Measurements from ENCODE around the gene HSPA5. TPM values are rescaled to one million over a fixed set of nuclear protein-coding genes. Genes with fewer than 3 reads are reported as not detected.
A peak's percentile ranks its signal among the peaks of the same experiment; 100 is the strongest.

The HSPA5 gene
- total RNA-seq, 1 experiment from 2014 or later: 288 TPM

GRCh38 chr9:125189361-125190289, 51.5 kb downstream of the HSPA5 start, which contains the start of gene PPP6C:
TSS of gene PPP6C (minus strand) at chr9:125189803. CDS start at chr9:125189718, 85 bp downstream.
- H3K4me3 Mint-ChIP-seq (ENCODE audit: unreplicated experiment): peak within 1 kb of the TSS; percentile 94
- Histone ChIP-seq H3K27me3 (replicated peaks; ENCODE audit: control insufficient read depth, insufficient read depth, low read length) (no peaks in the 10 kb centered on the region), H3K36me3 (ENCODE audit: control insufficient read depth, insufficient read depth, low read length) (no peaks in the 10 kb centered on the region), H3K9me3 (no peaks in the 10 kb centered on the region), H3K4me1 (0 out of 2 replicates have a peak, but pooled peaks cover 7% of the 10 kb centered on the region), H3K4me3 (ENCODE audit: low read depth, low read length) (peak within 1 kb of the TSS; percentile 86)
- CTCF ChIA-PET: no interaction called here
- POLR2A ChIA-PET: interaction anchor here (0.5 to 1.3 kb wide), 5 partner anchors 10 to 328 kb away, joined by 3 to 13 read pairs (median 6); partner anchors contain the start of genes HSPA5, RABEPK and RPL35
- H3K9me3 Mint-ChIP-seq (ENCODE audit: unreplicated experiment): no peaks in the 10 kb centered on the region
- DNase-seq: peak; percentile 96 to 97
- H3K36me3 Mint-ChIP-seq (ENCODE audit: insufficient read depth, unreplicated experiment): peaks cover 14% of the 10 kb centered on the region
- H3K27me3 Mint-ChIP-seq (ENCODE audit: insufficient read depth, unreplicated experiment): no peaks in the 10 kb centered on the region
- peak; percentile 38 to 83 for TF ChIP-seq CTCF (IDR thresholded peaks at IDR 0.05; ENCODE audit: insufficient read depth in 1 of 2, low read depth in 1 of 2, low read length in 1 of 2, severe bottlenecking in 1 of 2, unreplicated experiment in 1 of 2)
- no TSS peak for BruUV-seq (replicated peaks)
- intact Hi-C loops (cut with micrococcal nuclease; ENCODE audit: unreplicated experiment): loop anchor here (1.0 kb wide), 1 partner anchor 11 kb away; the partner anchor contains the start of gene RABEPK
- no peaks in the 10 kb centered on the region for H3K4me1 Mint-ChIP-seq (ENCODE audit: low read depth, unreplicated experiment)
- H3K27ac Mint-ChIP-seq (ENCODE audit: unreplicated experiment): peak within 1 kb of the TSS; percentile 95

GRCh38 chr9:125189011-125189360, 52.2 kb downstream of the HSPA5 start:
- intact Hi-C loops (cut with micrococcal nuclease; ENCODE audit: unreplicated experiment): no loop called here
- peak overlapping the region; percentile 95 for H3K27ac Mint-ChIP-seq (ENCODE audit: unreplicated experiment)
- no peaks in the 10 kb centered on the region for H3K27me3 Mint-ChIP-seq (ENCODE audit: insufficient read depth, unreplicated experiment)
- TF ChIP-seq CTCF (IDR thresholded peaks at IDR 0.05; ENCODE audit: insufficient read depth in 1 of 2, low read depth in 1 of 2, low read length in 1 of 2, severe bottlenecking in 1 of 2, unreplicated experiment in 1 of 2): no peak
- peaks cover 9% of the 10 kb centered on the region for H3K4me1 ChIP-seq
- H3K4me1 Mint-ChIP-seq (ENCODE audit: low read depth, unreplicated experiment): no peaks in the 10 kb centered on the region
- H3K27me3 ChIP-seq (replicated peaks; ENCODE audit: control insufficient read depth, insufficient read depth, low read length): no peaks in the 10 kb centered on the region
- ChIA-PET POLR2A (interaction anchor here (1.0 kb wide), 1 partner anchor 328 kb away, joined by 3 read pairs; the partner anchor contains the start of gene RPL35), CTCF (interaction anchor here (0.6 kb wide), 1 partner anchor 11 kb away, joined by 3 read pairs; no protein-coding TSS in a partner anchor)
- peak overlapping the region; percentile 86 for H3K4me3 ChIP-seq (ENCODE audit: low read depth, low read length)
- peak in 1 of 2 experiments; percentile 41 for DNase-seq
- H3K36me3 ChIP-seq (ENCODE audit: control insufficient read depth, insufficient read depth, low read length): no peaks in the 10 kb centered on the region
- TSS peak; percentile 71 for BruUV-seq (replicated peaks)
- H3K4me3 Mint-ChIP-seq (ENCODE audit: unreplicated experiment): peak overlapping the region; percentile 94
- H3K36me3 Mint-ChIP-seq (ENCODE audit: insufficient read depth, unreplicated experiment): peaks cover 20% of the 10 kb centered on the region
- no peaks in the 10 kb centered on the region for H3K9me3 Mint-ChIP-seq (ENCODE audit: unreplicated experiment)
- H3K9me3 ChIP-seq: no peaks in the 10 kb centered on the region

Other genes with a start within 250 kb of the HSPA5 start
- 10.1 and 13.0 TPM in 2 replicates for gene SCAI, start 97.8 kb downstream of the HSPA5 start, total RNA-seq (2022)
- gene PPP6C, start 51.5 kb downstream of the HSPA5 start, total RNA-seq (2022): 37.4 and 41.2 TPM in 2 replicates
- gene RABEPK, start 40.8 kb downstream of the HSPA5 start, total RNA-seq (2022): 28.1 and 28.4 TPM in 2 replicates
- gene GAPVD1, start 20.5 kb upstream of the HSPA5 start, total RNA-seq (2022): 66.2 TPM in 2 replicates

Data from Caco-2 (cell line).